GM12878 (cell line): ENCODE data around the gene TMEM63B. TPM values are rescaled to one million over a fixed set of nuclear protein-coding genes. Genes with fewer than 3 reads are reported as not detected.

Experiments used
- ATAC-seq: fragments of 200-7000 bp; cut with Tn5 transposase; 3 replicates; pipeline ENCODE4 v1.9.1; 2020; ENCODE audit warnings: mild to moderate bottlenecking, moderate library complexity
- BruUV-seq: library from RNA; stranded (reverse); fragments of 400-500 nt; replicated peaks from 2 replicates; lab custom pipeline; 2021; lab: Mats Ljungman, UMichigan
- CTCF ChIA-PET: fragments of 300-600 bp; sonication (Branson Sonifier 250); formaldehyde crosslinking; extraction: SDS; loops from one replicate; lab custom pipeline; 2021; ENCODE audit warnings: inconsistent platforms; lab: Yijun Ruan, JAX
- POLR2A ChIA-PET: fragments of 350-600 bp; formaldehyde crosslinking; extraction: SDS; loops from one replicate; lab custom pipeline; 2021; ENCODE audit warnings: inconsistent platforms; lab: Charles Lee
- RAD21 ChIA-PET: fragments of 300-600 bp; sonication (Branson Sonifier 250); formaldehyde crosslinking; loops from one replicate; lab custom pipeline; 2023; ENCODE audit warnings: antibody characterized with exemption; ENCODE audit not compliant: unreplicated experiment; lab: Charles Lee
- SMC1A ChIA-PET: fragments of 300-600 bp; sonication (Branson Sonifier 250); formaldehyde crosslinking; loops from one replicate; lab custom pipeline; 2023; ENCODE audit not compliant: unreplicated experiment, uncharacterized antibody; lab: Charles Lee
- DNase-seq: peaks from one replicate; pipeline ENCODE4 v3.0.0-alpha.2; 2011; ENCODE audit warnings: low read depth, low spot score
- FAIRE-seq: peaks from 3 replicates; lab custom pipeline; 2011; peaks lifted over from hg19 to GRCh38; lab: Jason Lieb, UNC
- H2AFZ ChIP-seq: 2 replicates; pipeline ENCODE4 v1.6.0; 2011; ENCODE audit warnings: low read depth, low read length, control low read depth; ENCODE audit not compliant: control insufficient read depth
- H3K27ac ChIP-seq: 2 replicates; pipeline ENCODE4 v1.5.1; 2011; ENCODE audit warnings: control low read depth; ENCODE audit not compliant: control insufficient read depth, insufficient read depth
- H3K27me3 ChIP-seq, 2 experiments: replicated peaks in 1 of 2; 2 replicates each; pipeline versions ENCODE4 v1.6.0 to v1.6.1; 2011; ENCODE audit warnings: low read length in 1 of 2; ENCODE audit not compliant: control insufficient read depth in 2 of 2, insufficient read depth in 2 of 2
- H3K36me3 ChIP-seq, 2 experiments: 2 replicates each; pipeline ENCODE4 v1.5.1; 2011; ENCODE audit warnings: low read length in 1 of 2; ENCODE audit not compliant: control insufficient read depth in 2 of 2, insufficient read depth in 2 of 2
- H3K4me1 ChIP-seq: 2 replicates; pipeline ENCODE4 v1.6.1; 2011; ENCODE audit warnings: mild to moderate bottlenecking, low read length, moderate library complexity, mixed read lengths; ENCODE audit not compliant: control insufficient read depth, insufficient read depth
- H3K4me2 ChIP-seq: 2 replicates; pipeline ENCODE4 v1.6.0; 2011; ENCODE audit warnings: control low read depth; ENCODE audit not compliant: control insufficient read depth, insufficient read depth
- H3K4me3 ChIP-seq: fragments of 200-600 bp; sonication (generic); 2 replicates; pipeline ENCODE4 v1.5.1; 2016
- H3K79me2 ChIP-seq: 2 replicates; pipeline ENCODE4 v1.6.0; 2011; ENCODE audit warnings: low read length; ENCODE audit not compliant: control insufficient read depth, insufficient read depth
- H3K9ac ChIP-seq: 2 replicates; pipeline ENCODE4 v1.8.0; 2011; ENCODE audit warnings: low read length, control low read depth, mixed read lengths; ENCODE audit not compliant: control insufficient read depth, insufficient read depth
- H3K9me3 ChIP-seq: replicated peaks from 3 replicates; pipeline ENCODE4 v1.5.1; 2011; ENCODE audit warnings: mild to moderate bottlenecking, low read length; ENCODE audit not compliant: control insufficient read depth, insufficient read depth
- H4K20me1 ChIP-seq: 2 replicates; pipeline ENCODE4 v1.6.0; 2011; ENCODE audit not compliant: control insufficient read depth, insufficient read depth
- ESRRA ChIP-seq: IDR thresholded peaks from 2 replicates; pipeline ENCODE4 v1.6.1; 2012; ENCODE audit warnings: mild to moderate bottlenecking, low read length, improper control_type of control experiment
- MEF2A ChIP-seq: IDR thresholded peaks from 2 replicates; pipeline ENCODE4 v1.6.1; 2011; ENCODE audit warnings: low read depth, mild to moderate bottlenecking, low read length, moderate library complexity; ENCODE audit not compliant: insufficient read depth
- POLR2AphosphoS5 ChIP-seq: IDR thresholded peaks from 2 replicates; pipeline ENCODE4 v1.6.1; 2011; ENCODE audit warnings: mild to moderate bottlenecking, low read length, inconsistent platforms
- SKIL ChIP-seq: fragments of 450-650 bp; IDR thresholded peaks from 2 replicates; pipeline ENCODE4 v1.6.1; 2017; ENCODE audit warnings: mild to moderate bottlenecking, low read depth, inconsistent platforms; ENCODE audit not compliant: poor library complexity, severe bottlenecking
- ZZZ3 ChIP-seq: IDR thresholded peaks from 2 replicates; pipeline ENCODE4 v1.6.1; 2011; ENCODE audit warnings: low read depth; ENCODE audit not compliant: control insufficient read depth, insufficient read length
- WGBS: methylation state at CpG from one replicate; pipeline ENCODE4 v1.1.6; 2016; ENCODE audit warnings: low lambda C conversion rate; ENCODE audit not compliant: insufficient replicate concordance, insufficient coverage; ENCODE audit errors: missing lambda C conversion rate; 5-methylcytosine and 5-hydroxymethylcytosine counted together
- in situ Hi-C: fragments of 300-500 bp; cut with MboI; formaldehyde crosslinking; loops from 9 replicates; pipeline ENCODE4 v1.14.3; 2018; ENCODE audit warnings: mixed read lengths
- intact Hi-C: fragments of 100-400 bp; cut with micrococcal nuclease; formaldehyde crosslinking; loops from one replicate; pipeline ENCODE4 v1.14.2; 2022; ENCODE audit not compliant: unreplicated experiment
- polyA plus RNA-seq, 11 experiments: library from polyadenylated mRNA; depleted of rRNA in 4 of 11; unstranded in 6 of 11; stranded (reverse) in 5 of 11; fragments of >200 nt; fragmentation: Nextera tagmentation in 4 of 11; fragmentation: Illumina TruSeq in 1 of 11; extraction: Ambion mirVana in 4 of 11; extraction: Trizol in 1 of 11; gene quantifications; 1 replicate in 1 of 11; 2 replicates in 10 of 11; pipeline versions ENCODE4 v1.2.1 to v1.2.3, GENCODE V29; 2011 to 2016; ENCODE audit warnings: inconsistent platforms in 2 of 11, missing spikeins in 2 of 11, low read depth in 1 of 11
- total RNA-seq, 4 experiments: library from RNA; depleted of rRNA in 3 of 4; stranded (reverse); fragments of >200 nt in 3 of 4; fragmentation: Illumina TruSeq in 1 of 4; extraction: Trizol in 1 of 4; gene quantifications; 2 replicates each; pipeline versions ENCODE4 v1.2.1 to v1.2.3, GENCODE V29; 2013 to 2021
- TF ChIP-seq, protein P1 (sequence below): IDR thresholded peaks from 2 replicates; pipeline ENCODE4 v1.6.1; 2012; ENCODE audit warnings: mild to moderate bottlenecking, low read depth, low read length
- TF ChIP-seq, protein P2 (sequence below): fragments of 450-650 bp; formaldehyde crosslinking; IDR thresholded peaks from 2 replicates; pipeline ENCODE4 v1.4.0; 2022; ENCODE audit warnings: mild to moderate bottlenecking, moderate library complexity
- TF ChIP-seq, protein P3 (sequence below): fragments of 450-650 bp; IDR thresholded peaks from 2 replicates; pipeline ENCODE4 v1.6.1; 2016; ENCODE audit warnings: mild to moderate bottlenecking

The TMEM63B gene
- total and polyA plus RNA-seq, 10 of the 15 experiments (the other 5 are each of a cell fraction or from before 2014, with no cell fraction given), result 0.09 to 15.0 (median 7.1) TPM; not detected in 1

DNA sequence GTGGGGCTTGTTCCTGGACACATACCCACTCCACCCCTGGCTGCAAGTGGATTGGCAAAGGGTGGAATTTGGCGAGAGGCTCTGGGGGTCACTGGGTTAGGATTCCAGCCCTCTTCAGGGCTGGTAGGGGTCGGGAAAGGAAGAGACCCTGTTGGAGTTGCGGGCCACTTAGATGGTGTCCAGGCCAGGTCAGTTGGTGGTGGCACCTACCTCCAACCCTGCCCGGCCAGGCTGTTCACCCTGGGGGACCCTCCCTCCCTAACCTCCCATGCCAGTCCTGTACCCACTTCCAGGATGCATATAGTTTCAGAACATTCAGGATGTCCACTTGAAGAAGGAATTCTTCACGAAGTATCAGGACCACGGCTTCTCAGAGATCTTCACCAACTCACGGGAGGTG is 52.3 kb downstream of the TMEM63B start:
- Histone ChIP-seq H3K4me1 (peaks cover 13% of the 10 kb centered on the region), H3K27ac (no peak overlapping the region), H3K36me3 (no peaks in the 10 kb centered on the region), H4K20me1 (no peaks in the 10 kb centered on the region), H3K9ac (no peak overlapping the region), H3K4me3 (no peak overlapping the region), H2AFZ (no peak overlapping the region), H3K79me2 (no peaks in the 10 kb centered on the region), H3K4me2 (no peak overlapping the region), H3K27me3 (0 out of 4 replicates have a peak, but pooled peaks cover 0 to 2% of the 10 kb centered on the region in 2 experiments), H3K9me3 (peaks cover 2% of the 10 kb centered on the region; the same call in 1 of the 3 replicates)
- intact Hi-C loops (no loop called here), in situ Hi-C loops (no loop called here)
- WGBS, result 70% methylated on average over 7 of the region's 7 CpGs
- no TSS peak for BruUV-seq
- ChIA-PET SMC1A (no interaction called here), RAD21 (interaction anchor here (1.2 kb wide), 1 partner anchor 83 kb away, joined by 3 read pairs; no protein-coding TSS in a partner anchor), POLR2A (interaction anchor here (0.7 to 0.8 kb wide), 2 partner anchors 10 to 115 kb away, joined by 3 read pairs; no protein-coding TSS in a partner anchor), CTCF (no interaction called here)
- FAIRE-seq (no peak), DNase-seq (no peak), ATAC-seq (no peak)
- TF ChIP-seq, protein P1, sequence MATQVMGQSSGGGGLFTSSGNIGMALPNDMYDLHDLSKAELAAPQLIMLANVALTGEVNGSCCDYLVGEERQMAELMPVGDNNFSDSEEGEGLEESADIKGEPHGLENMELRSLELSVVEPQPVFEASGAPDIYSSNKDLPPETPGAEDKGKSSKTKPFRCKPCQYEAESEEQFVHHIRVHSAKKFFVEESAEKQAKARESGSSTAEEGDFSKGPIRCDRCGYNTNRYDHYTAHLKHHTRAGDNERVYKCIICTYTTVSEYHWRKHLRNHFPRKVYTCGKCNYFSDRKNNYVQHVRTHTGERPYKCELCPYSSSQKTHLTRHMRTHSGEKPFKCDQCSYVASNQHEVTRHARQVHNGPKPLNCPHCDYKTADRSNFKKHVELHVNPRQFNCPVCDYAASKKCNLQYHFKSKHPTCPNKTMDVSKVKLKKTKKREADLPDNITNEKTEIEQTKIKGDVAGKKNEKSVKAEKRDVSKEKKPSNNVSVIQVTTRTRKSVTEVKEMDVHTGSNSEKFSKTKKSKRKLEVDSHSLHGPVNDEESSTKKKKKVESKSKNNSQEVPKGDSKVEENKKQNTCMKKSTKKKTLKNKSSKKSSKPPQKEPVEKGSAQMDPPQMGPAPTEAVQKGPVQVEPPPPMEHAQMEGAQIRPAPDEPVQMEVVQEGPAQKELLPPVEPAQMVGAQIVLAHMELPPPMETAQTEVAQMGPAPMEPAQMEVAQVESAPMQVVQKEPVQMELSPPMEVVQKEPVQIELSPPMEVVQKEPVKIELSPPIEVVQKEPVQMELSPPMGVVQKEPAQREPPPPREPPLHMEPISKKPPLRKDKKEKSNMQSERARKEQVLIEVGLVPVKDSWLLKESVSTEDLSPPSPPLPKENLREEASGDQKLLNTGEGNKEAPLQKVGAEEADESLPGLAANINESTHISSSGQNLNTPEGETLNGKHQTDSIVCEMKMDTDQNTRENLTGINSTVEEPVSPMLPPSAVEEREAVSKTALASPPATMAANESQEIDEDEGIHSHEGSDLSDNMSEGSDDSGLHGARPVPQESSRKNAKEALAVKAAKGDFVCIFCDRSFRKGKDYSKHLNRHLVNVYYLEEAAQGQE, result no peak
- TF ChIP-seq ZZZ3, result no peak
- no peak for TF ChIP-seq POLR2AphosphoS5
- TF ChIP-seq, protein P2, sequence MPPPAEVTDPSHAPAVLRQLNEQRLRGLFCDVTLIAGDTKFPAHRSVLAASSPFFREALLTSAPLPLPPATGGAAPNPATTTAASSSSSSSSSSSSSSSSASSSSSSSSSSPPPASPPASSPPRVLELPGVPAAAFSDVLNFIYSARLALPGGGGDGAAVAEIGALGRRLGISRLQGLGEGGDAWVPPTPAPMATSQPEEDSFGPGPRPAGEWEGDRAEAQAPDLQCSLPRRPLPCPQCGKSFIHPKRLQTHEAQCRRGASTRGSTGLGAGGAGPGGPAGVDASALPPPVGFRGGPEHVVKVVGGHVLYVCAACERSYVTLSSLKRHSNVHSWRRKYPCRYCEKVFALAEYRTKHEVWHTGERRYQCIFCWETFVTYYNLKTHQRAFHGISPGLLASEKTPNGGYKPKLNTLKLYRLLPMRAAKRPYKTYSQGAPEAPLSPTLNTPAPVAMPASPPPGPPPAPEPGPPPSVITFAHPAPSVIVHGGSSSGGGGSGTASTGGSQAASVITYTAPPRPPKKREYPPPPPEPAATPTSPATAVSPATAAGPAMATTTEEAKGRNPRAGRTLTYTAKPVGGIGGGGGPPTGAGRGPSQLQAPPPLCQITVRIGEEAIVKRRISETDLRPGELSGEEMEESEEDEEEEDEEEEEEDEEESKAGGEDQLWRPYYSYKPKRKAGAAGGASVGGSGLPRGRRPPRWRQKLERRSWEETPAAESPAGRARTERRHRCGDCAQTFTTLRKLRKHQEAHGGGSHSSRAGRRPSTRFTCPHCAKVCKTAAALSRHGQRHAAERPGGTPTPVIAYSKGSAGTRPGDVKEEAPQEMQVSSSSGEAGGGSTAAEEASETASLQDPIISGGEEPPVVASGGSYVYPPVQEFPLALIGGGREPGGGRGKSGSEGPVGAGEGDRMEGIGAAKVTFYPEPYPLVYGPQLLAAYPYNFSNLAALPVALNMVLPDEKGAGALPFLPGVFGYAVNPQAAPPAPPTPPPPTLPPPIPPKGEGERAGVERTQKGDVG (CRISPR knock-in tag), result no peak
- no peak for TF ChIP-seq SKIL
- TF ChIP-seq MEF2A, result no peak
- TF ChIP-seq, protein P3, sequence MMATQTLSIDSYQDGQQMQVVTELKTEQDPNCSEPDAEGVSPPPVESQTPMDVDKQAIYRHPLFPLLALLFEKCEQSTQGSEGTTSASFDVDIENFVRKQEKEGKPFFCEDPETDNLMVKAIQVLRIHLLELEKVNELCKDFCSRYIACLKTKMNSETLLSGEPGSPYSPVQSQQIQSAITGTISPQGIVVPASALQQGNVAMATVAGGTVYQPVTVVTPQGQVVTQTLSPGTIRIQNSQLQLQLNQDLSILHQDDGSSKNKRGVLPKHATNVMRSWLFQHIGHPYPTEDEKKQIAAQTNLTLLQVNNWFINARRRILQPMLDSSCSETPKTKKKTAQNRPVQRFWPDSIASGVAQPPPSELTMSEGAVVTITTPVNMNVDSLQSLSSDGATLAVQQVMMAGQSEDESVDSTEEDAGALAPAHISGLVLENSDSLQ, result no peak
- TF ChIP-seq ESRRA, result no peak
